GM19351 (cell line): ENCODE data around the gene UGT1A9.

Experiments
- ATAC-seq: cut with Tn5 transposase; IDR thresholded peaks from one replicate; pipeline ENCODE4 v1.9.1; 2021; ENCODE audit warnings: mild to moderate bottlenecking, moderate library complexity; ENCODE audit not compliant: unreplicated experiment

The UGT1A9 gene

GRCh38 chr2:233756429-233757081 lies 84.9 kb downstream of the UGT1A9 start:
- no peak for ATAC-seq

DNA sequence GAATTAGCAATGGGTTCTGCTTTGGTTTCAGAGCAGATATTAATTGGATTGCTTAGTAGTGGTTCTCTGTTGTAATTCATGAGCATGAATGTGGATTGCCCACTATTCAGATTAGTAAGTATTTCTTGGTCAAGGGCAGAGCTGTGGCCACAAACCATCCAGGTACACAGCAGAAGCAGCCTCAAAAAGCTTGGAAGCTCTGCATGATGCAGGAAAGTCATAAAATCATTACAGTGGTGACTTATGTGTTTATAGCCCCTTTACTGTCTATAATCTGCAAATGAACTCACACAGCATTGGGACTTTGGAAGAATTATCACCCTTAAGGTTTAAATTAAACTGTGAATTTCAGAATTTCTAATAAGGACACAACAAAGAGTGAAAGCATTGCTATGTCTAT lies 86.4 kb downstream of the UGT1A9 start:
- ATAC-seq, result no peak

- ATAC-seq, result no peak
Observed at GRCh38 chr2:233758849-233759248, 87.2 kb downstream of the UGT1A9 start.

DNA sequence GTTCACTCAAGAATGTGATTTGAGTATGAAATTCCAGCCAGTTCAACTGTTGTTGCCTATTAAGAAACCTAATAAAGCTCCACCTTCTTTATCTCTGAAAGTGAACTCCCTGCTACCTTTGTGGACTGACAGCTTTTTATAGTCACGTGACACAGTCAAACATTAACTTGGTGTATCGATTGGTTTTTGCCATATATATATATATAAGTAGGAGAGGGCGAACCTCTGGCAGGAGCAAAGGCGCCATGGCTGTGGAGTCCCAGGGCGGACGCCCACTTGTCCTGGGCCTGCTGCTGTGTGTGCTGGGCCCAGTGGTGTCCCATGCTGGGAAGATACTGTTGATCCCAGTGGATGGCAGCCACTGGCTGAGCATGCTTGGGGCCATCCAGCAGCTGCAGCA lies 88.3 kb downstream of the UGT1A9 start, which contains the start of gene UGT1A1:
Gene UGT1A1, plus strand, starts transcription at position 228 of the 400 bp plus-strand sequence. Its CDS starts 18 bp downstream, at position 246.
- no peak for ATAC-seq

- no peak for ATAC-seq
Observed at GRCh38 chr2:233761040-233761769, 89.5 kb downstream of the UGT1A9 start.

DNA sequence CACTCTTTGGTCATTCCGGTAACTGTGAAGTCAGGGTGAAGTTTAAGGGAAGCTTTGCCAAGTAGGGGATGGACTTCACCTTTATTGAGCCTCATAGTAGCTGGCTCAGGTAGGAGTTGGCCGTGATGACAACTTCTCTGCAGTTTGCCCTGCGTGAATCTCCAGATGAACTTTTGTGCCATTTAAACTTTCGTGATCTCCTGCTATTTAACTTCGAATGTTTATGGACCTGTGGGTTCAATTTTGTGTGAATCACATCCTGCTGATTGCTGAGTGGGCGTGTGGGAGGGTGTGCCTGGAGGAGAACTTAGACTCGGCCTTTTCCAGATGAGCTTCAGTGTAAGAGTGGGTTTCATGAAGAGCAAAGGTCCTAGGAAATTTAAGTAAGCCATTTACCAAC lies 92.6 kb downstream of the UGT1A9 start:
- no peak for ATAC-seq

DNA sequence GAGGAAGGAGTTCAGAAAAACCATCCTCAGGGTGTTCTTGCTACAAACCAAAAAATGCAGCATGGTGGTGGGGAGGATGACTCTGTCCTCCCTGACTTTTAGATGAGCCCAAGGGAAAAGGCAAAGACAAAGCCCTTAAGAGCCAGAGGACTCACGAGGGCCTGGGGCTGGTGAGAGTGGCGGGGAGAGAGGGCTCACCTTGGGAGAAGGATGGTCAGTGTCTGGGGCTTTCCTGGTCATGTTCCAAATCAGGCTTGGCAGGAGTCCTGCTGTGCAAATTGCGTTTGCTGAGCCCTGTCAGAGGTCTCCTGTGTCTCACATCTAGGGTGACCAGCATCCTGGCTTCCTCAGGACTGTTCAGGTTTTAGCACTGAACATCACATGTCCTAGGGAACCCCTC lies 93.1 kb downstream of the UGT1A9 start:
- ATAC-seq, result no peak

GRCh38 chr2:233766416-233766815 lies 94.7 kb downstream of the UGT1A9 start:
- ATAC-seq, result no peak

DNA sequence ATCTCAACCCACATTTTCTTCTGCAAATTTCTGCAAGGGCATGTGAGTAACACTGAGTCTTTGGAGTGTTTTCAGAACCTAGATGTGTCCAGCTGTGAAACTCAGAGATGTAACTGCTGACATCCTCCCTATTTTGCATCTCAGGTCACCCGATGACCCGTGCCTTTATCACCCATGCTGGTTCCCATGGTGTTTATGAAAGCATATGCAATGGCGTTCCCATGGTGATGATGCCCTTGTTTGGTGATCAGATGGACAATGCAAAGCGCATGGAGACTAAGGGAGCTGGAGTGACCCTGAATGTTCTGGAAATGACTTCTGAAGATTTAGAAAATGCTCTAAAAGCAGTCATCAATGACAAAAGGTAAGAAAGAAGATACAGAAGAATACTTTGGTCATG lies 96.4 kb downstream of the UGT1A9 start:
- no peak for ATAC-seq

DNA sequence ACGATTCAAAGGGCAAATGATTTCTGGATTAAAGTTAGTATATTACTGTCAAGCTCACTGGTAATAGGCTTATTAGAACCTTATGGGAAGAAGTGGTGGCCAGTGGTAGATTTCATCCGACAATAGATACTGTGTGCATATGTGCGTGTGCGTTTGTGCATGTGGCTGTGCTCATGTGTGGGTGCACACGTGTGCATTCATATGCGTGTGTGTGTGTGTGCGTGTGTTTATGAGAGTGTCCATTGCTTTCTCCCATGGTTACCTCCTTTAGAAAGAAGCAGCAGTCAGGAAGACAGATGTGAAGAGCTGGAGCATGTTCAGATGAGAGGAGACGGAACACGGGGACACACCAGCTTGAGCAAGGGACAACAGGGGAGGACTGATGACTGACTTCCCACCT lies 97.6 kb downstream of the UGT1A9 start:
- no peak for ATAC-seq

- ATAC-seq, result no peak
Observed at GRCh38 chr2:233772153-233772552, 100.5 kb downstream of the UGT1A9 start.

- ATAC-seq, result no peak
Observed at GRCh38 chr2:233772583-233772982, 100.9 kb downstream of the UGT1A9 start.

- ATAC-seq, result no peak
Observed at GRCh38 chr2:233773854-233774253, 102.2 kb downstream of the UGT1A9 start.

GRCh38 chr2:233775414-233775813 lies 103.7 kb downstream of the UGT1A9 start:
- ATAC-seq, result no peak

DNA sequence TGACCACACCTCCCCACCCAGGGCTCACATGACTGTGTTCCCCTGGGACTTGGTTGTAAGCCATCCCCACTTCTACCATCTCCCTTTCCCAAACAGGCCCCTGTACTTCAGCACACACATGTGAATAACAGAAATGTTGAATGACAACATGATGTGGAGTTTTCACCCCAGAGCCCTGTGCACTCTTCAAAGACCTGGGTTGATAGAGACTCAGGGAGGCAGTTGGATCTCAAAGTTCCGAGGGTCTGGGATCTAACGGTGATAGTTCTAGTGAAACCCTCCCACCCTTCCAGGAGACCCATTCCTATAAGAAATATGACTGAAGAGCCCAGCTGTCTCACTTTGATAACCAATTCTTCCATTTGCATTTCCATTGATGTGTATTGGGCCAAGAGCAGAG lies 106.3 kb downstream of the UGT1A9 start, which contains the start of gene MROH2A:
Gene MROH2A, plus strand, starts transcription at position 301 of the 400 bp plus-strand sequence. CDS start 1,029 bp downstream, outside the sequence.
- no peak for ATAC-seq

- no peak for ATAC-seq
Observed at GRCh38 chr2:233779722-233780121, 108.0 kb downstream of the UGT1A9 start.

DNA sequence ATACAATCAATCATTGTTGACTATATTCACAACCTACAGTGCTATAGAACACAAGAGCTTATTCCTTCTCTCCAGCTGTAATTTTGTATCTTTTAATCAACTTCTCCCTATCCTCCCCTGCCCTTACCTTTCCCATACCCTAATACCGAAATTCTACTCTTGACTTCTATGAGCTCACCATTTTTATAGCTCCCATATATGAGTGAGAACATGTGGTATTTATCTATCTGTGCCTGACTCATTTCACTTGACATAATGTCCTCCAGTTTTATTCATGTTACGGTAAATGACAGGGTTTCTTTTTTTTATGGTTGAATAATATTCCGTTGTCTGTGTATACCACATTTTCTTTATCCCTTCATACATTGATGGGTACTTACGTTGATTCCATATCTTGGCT lies 109.1 kb downstream of the UGT1A9 start:
- no peak for ATAC-seq

DNA sequence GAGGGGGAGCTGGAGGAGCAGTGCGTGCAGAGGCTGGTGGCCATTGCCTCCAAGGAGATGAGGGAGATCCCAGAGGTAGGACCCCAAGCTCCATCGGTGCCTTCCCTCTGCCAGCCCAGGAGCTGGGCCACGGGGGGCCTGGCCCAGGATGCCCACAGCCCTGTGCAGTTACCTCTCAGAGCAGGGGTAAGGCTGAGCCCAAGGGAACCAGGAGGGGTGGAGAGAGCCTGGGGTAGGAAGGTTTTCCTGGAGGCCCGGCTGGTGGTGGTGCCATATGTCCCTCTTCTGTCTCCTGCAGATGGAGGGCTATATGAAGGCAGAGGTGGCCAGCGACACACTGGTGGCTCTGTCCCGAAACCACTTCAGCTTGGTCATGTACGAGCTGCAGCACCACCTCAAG lies 117.9 kb downstream of the UGT1A9 start:
- ATAC-seq, result no peak

- ATAC-seq, result no peak
Observed at GRCh38 chr2:233791151-233791882, 119.6 kb downstream of the UGT1A9 start.

DNA sequence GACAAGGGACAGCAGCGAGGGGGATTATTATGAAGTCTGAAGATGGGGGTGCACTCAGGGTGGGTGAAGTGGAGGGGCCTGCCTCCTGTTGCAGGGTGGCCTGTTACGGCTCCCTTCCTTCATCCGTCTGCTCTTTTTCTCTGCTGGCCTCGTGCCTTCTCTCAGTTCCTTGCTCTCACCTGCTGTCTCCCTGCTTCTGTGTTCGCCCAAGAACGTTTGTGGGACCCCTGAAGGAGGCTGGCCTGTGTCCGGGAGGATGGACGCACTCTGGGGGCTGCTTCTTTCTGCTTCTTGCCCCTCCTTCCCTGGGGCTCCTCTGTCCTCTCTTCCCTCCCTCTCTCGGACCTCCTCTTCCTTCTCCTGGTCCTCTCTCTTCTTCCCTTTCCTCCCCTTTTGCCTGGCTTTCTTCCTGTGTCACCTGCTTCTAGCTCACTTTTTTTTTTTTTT lies 120.2 kb downstream of the UGT1A9 start:
- no peak for ATAC-seq

DNA sequence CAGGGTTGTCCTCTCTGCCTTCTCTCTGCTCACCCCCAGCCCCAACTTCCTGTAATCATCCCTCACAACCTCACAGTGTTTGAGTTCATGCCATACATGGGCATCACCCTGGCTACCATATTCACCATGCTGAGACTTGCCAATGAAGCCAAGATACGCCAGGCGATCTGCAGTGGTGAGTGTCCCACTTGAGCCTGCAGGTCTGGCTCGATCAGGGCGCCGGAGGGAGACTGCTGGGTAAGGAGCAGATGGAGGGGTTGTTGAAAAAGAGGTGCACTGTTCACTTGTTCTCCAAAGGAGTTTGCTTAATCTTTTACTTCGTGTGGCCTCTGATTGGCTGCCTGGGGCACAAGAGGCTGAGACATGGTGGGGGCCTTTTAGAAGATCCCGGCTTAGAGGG lies 121.0 kb downstream of the UGT1A9 start:
- ATAC-seq, result no peak
